ENCODE results near the gene AGAP1.

DNA sequence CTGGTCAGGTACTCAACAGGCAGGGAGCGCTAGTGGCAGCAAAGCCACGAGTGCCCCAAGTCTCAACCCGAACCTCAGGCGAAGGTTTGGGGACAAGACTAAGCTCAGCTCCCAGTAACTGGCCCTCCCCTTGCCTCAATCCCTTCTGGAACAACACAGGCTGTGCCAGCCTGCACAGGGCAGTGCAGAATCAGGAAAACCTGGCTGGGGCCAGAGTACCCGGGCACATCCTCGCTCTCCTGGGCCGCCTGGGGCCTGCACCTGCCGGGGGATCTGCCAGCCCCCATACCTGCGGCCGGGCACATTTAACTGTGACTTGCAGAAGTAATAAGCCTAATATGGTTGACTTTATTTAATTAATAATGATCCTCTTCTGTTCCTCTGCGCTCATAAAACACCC lies 613.7 kb downstream of the AGAP1 start:
- TF ChIP-seq, protein P1, sequence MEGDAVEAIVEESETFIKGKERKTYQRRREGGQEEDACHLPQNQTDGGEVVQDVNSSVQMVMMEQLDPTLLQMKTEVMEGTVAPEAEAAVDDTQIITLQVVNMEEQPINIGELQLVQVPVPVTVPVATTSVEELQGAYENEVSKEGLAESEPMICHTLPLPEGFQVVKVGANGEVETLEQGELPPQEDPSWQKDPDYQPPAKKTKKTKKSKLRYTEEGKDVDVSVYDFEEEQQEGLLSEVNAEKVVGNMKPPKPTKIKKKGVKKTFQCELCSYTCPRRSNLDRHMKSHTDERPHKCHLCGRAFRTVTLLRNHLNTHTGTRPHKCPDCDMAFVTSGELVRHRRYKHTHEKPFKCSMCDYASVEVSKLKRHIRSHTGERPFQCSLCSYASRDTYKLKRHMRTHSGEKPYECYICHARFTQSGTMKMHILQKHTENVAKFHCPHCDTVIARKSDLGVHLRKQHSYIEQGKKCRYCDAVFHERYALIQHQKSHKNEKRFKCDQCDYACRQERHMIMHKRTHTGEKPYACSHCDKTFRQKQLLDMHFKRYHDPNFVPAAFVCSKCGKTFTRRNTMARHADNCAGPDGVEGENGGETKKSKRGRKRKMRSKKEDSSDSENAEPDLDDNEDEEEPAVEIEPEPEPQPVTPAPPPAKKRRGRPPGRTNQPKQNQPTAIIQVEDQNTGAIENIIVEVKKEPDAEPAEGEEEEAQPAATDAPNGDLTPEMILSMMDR (IDR thresholded peaks at IDR 0.05), result no peak
- TF ChIP-seq EP300 (IDR thresholded peaks at IDR 0.05) (no peak), POLR2AphosphoS5 (IDR thresholded peaks at IDR 0.05) (no peak)

Measured in sigmoid colon (tissue), 4 donors.